Endothelial cell (in vitro differentiated cells): ENCODE data around the gene SERPINB2. TPM values are rescaled to one million over a fixed set of nuclear protein-coding genes. Genes with fewer than 3 reads are reported as not detected.

Source experiments
- DNase-seq: peaks from one replicate; pipeline ENCODE4 v3.0.0; 2021; ENCODE audit warnings: low spot score
- H3K27ac Mint-ChIP-seq: one replicate; pipeline ENCODE4 v1.8.0; 2021; ENCODE audit warnings: mixed read lengths, inconsistent platforms; ENCODE audit not compliant: unreplicated experiment
- H3K27me3 Mint-ChIP-seq: one replicate; pipeline ENCODE4 v1.8.0; 2021; ENCODE audit warnings: mild to moderate bottlenecking, moderate library complexity, mixed read lengths, inconsistent platforms; ENCODE audit not compliant: unreplicated experiment
- H3K36me3 Mint-ChIP-seq: one replicate; pipeline ENCODE4 v1.8.0; 2021; ENCODE audit warnings: mild to moderate bottlenecking, low read depth, mixed read lengths, inconsistent platforms; ENCODE audit not compliant: unreplicated experiment
- H3K4me1 Mint-ChIP-seq: one replicate; pipeline ENCODE4 v1.8.0; 2021; ENCODE audit warnings: mild to moderate bottlenecking, mixed read lengths, inconsistent platforms; ENCODE audit not compliant: unreplicated experiment
- H3K4me3 Mint-ChIP-seq: one replicate; pipeline ENCODE4 v1.8.0; 2021; ENCODE audit warnings: mild to moderate bottlenecking, mixed read lengths, inconsistent platforms; ENCODE audit not compliant: unreplicated experiment
- H3K9me3 Mint-ChIP-seq: one replicate; pipeline ENCODE4 v1.8.0; 2021; ENCODE audit warnings: mixed read lengths, inconsistent platforms; ENCODE audit not compliant: unreplicated experiment
- CTCF ChIP-seq: fragments of 200-600 bp; sonication (generic); IDR thresholded peaks from one replicate; pipeline ENCODE4 v1.5.0; 2021; ENCODE audit warnings: antibody characterized with exemption; ENCODE audit not compliant: unreplicated experiment
- total RNA-seq: library from RNA; stranded (reverse); fragmentation: NEBNext Ultra II Directional; extraction: Animal tissue kit (Norgen Biotek cat#: 25700); gene quantifications from one replicate; pipeline ENCODE4 v1.2.1, GENCODE V29; 2021; ENCODE audit not compliant: unreplicated experiment

SERPINB2 gene
- total RNA-seq, 1 donor from 2014 or later, result not detected

- no peak for TF ChIP-seq CTCF
- Mint-ChIP-seq H3K9me3 (no peaks in the 10 kb centered on the region), H3K27me3 (no peaks in the 10 kb centered on the region), H3K4me1 (peaks cover 6% of the 10 kb centered on the region), H3K4me3 (no peak overlapping the region), H3K27ac (no peak overlapping the region), H3K36me3 (no peaks in the 10 kb centered on the region)
- no peak for DNase-seq
Observed at GRCh38 chr18:63892566-63892965, 5.1 kb downstream of the SERPINB2 start.

GRCh38 chr18:63894106-63894772 lies 6.7 kb downstream of the SERPINB2 start:
- H3K9me3 Mint-ChIP-seq, result no peaks in the 10 kb centered on the region
- H3K4me1 Mint-ChIP-seq, result peaks cover 6% of the 10 kb centered on the region
- no peak overlapping the region for H3K4me3 Mint-ChIP-seq
- DNase-seq, result no peak
- TF ChIP-seq CTCF, result no peak
- no peaks in the 10 kb centered on the region for H3K27me3 Mint-ChIP-seq
- H3K27ac Mint-ChIP-seq, result no peak overlapping the region
- H3K36me3 Mint-ChIP-seq, result no peaks in the 10 kb centered on the region

- no peak for DNase-seq
- TF ChIP-seq CTCF, result no peak
- H3K4me3 Mint-ChIP-seq, result no peak overlapping the region
- peaks cover 6% of the 10 kb centered on the region for H3K4me1 Mint-ChIP-seq
- H3K27me3 Mint-ChIP-seq, result no peaks in the 10 kb centered on the region
- no peaks in the 10 kb centered on the region for H3K9me3 Mint-ChIP-seq
- H3K27ac Mint-ChIP-seq, result no peak overlapping the region
- H3K36me3 Mint-ChIP-seq, result no peaks in the 10 kb centered on the region
Observed at GRCh38 chr18:63895190-63895589, 7.7 kb downstream of the SERPINB2 start.

GRCh38 chr18:63897072-63897471 lies 9.6 kb downstream of the SERPINB2 start:
- Mint-ChIP-seq H3K36me3 (no peaks in the 10 kb centered on the region), H3K27ac (no peak overlapping the region), H3K27me3 (no peaks in the 10 kb centered on the region), H3K4me1 (peaks cover 6% of the 10 kb centered on the region), H3K9me3 (no peaks in the 10 kb centered on the region), H3K4me3 (no peak overlapping the region)
- no peak for TF ChIP-seq CTCF
- no peak for DNase-seq

- no peak for DNase-seq
- no peak overlapping the region for H3K4me3 Mint-ChIP-seq
- TF ChIP-seq CTCF, result no peak
- H3K27me3 Mint-ChIP-seq, result no peaks in the 10 kb centered on the region
- no peaks in the 10 kb centered on the region for H3K9me3 Mint-ChIP-seq
- H3K27ac Mint-ChIP-seq, result no peak overlapping the region
- H3K4me1 Mint-ChIP-seq, result peaks cover 6% of the 10 kb centered on the region
- no peaks in the 10 kb centered on the region for H3K36me3 Mint-ChIP-seq
Observed at GRCh38 chr18:63899206-63899605, 11.7 kb downstream of the SERPINB2 start.
